SU-DHL-6 (cell line): ENCODE data around the gene EFHD1.

ENCODE experiments used
- H2AFZ ChIP-seq: fragments of 200-600 bp; sonication (generic); 2 replicates; pipeline ENCODE4 v1.6.1; 2014; ENCODE audit warnings: low read depth, mild to moderate bottlenecking, moderate library complexity, mixed read lengths, antibody characterized with exemption, low read length; ENCODE audit not compliant: severe bottlenecking
- H3F3A ChIP-seq: fragments of 200-600 bp; shearing (Covaris generic); 2 replicates; pipeline ENCODE4 v1.6.0; 2016; ENCODE audit warnings: antibody characterized with exemption, mild to moderate bottlenecking; ENCODE audit not compliant: insufficient read depth
- H3K27ac ChIP-seq: fragments of 200-600 bp; sonication (generic); 2 replicates; pipeline ENCODE4 v1.5.1; 2016; ENCODE audit warnings: low read depth, mild to moderate bottlenecking, low read length, moderate library complexity, mixed read lengths
- H3K27me3 ChIP-seq: fragments of 200-600 bp; sonication (generic), shearing (Covaris generic); 2 replicates; pipeline ENCODE4 v1.6.0; 2014; ENCODE audit warnings: mild to moderate bottlenecking, low read length
- H3K36me3 ChIP-seq: fragments of 200-600 bp; sonication (generic); 2 replicates; pipeline ENCODE4 v1.6.1; 2014; ENCODE audit warnings: mild to moderate bottlenecking, low read length, mixed read lengths
- H3K4me2 ChIP-seq: fragments of 300-600, 200-600 bp; shearing (Covaris generic), sonication (generic); 2 replicates; pipeline ENCODE4 v1.6.0; 2014; ENCODE audit warnings: low read length, low read depth, mild to moderate bottlenecking; ENCODE audit not compliant: poor library complexity, severe bottlenecking
- H3K4me3 ChIP-seq: fragments of 200-600 bp; sonication (generic); 2 replicates; pipeline ENCODE4 v1.5.1; 2014; ENCODE audit warnings: antibody characterized with exemption, low read length, mild to moderate bottlenecking, mixed read lengths; ENCODE audit not compliant: insufficient read depth, poor library complexity, severe bottlenecking
- H3K79me2 ChIP-seq: fragments of 200-600 bp; sonication (generic); 2 replicates; pipeline ENCODE4 v1.6.1; 2014; ENCODE audit warnings: mild to moderate bottlenecking, low read length, moderate library complexity; ENCODE audit not compliant: insufficient read depth
- H3K9ac ChIP-seq: fragments of 200-600 bp; sonication (generic); 2 replicates; pipeline ENCODE4 v1.7.0; 2014; ENCODE audit warnings: mild to moderate bottlenecking, low read length
- H3K9me2 ChIP-seq: fragments of 200-600 bp; sonication (generic); replicated peaks from 2 replicates; pipeline ENCODE4 v1.6.1; 2014; ENCODE audit warnings: low read length; ENCODE audit not compliant: insufficient read depth
- H3K9me3 ChIP-seq: fragments of 200-600 bp; sonication (generic); 2 replicates; pipeline ENCODE4 v1.6.1; 2014; ENCODE audit warnings: low read length, mixed read lengths; ENCODE audit not compliant: insufficient read depth
- H4K20me1 ChIP-seq: fragments of 200-600 bp; sonication (generic); 2 replicates; pipeline ENCODE4 v1.6.1; 2014; ENCODE audit warnings: low read depth, mild to moderate bottlenecking, antibody characterized with exemption, low read length, moderate library complexity, mixed read lengths
- CTCF ChIP-seq: fragments of 200-600 bp; sonication (generic); IDR thresholded peaks from one replicate; pipeline ENCODE4 v1.5.1; 2017; ENCODE audit warnings: antibody characterized with exemption, mild to moderate bottlenecking, low read length, moderate library complexity; ENCODE audit not compliant: insufficient read depth, poor library complexity, severe bottlenecking
- EZH2phosphoT487 ChIP-seq: fragments of 200-600 bp; sonication (generic), shearing (Covaris generic); conservative IDR thresholded peaks from 2 replicates; pipeline ENCODE4 v1.6.1; 2018; ENCODE audit warnings: mild to moderate bottlenecking, antibody characterized with exemption, low read length, moderate library complexity, mixed read lengths

The EFHD1 gene

GRCh38 chr2:232626584-232626983, 6.8 kb upstream of the EFHD1 start:
- Histone ChIP-seq H2AFZ (no peak overlapping the region), H3K4me2 (no peak overlapping the region), H3K9me3 (no peaks in the 10 kb centered on the region), H4K20me1 (no peaks in the 10 kb centered on the region), H3K79me2 (no peaks in the 10 kb centered on the region), H3K36me3 (no peaks in the 10 kb centered on the region), H3K9ac (no peak overlapping the region), H3K9me2 (no peaks in the 10 kb centered on the region), H3K4me3 (no peak overlapping the region), H3K27me3 (no peaks in the 10 kb centered on the region), H3F3A (no peaks in the 10 kb centered on the region), H3K27ac (no peak overlapping the region)
- no peak for TF ChIP-seq CTCF
- no peak for TF ChIP-seq EZH2phosphoT487

GRCh38 chr2:232628466-232629128, 4.8 kb upstream of the EFHD1 start:
- TF ChIP-seq EZH2phosphoT487, result no peak
- TF ChIP-seq CTCF, result no peak
- Histone ChIP-seq H3K27ac (no peak overlapping the region), H3K9me2 (no peaks in the 10 kb centered on the region), H3K4me2 (no peak overlapping the region), H3K9ac (no peak overlapping the region), H3K27me3 (no peaks in the 10 kb centered on the region), H3K36me3 (no peaks in the 10 kb centered on the region), H4K20me1 (no peaks in the 10 kb centered on the region), H3K79me2 (no peaks in the 10 kb centered on the region), H3K4me3 (no peak overlapping the region), H3K9me3 (no peaks in the 10 kb centered on the region), H3F3A (no peaks in the 10 kb centered on the region), H2AFZ (no peak overlapping the region)

GRCh38 chr2:232629129-232629475, 4.3 kb upstream of the EFHD1 start:
- Histone ChIP-seq H3K27me3 (no peaks in the 10 kb centered on the region), H3K36me3 (no peaks in the 10 kb centered on the region), H4K20me1 (no peaks in the 10 kb centered on the region), H3K9me3 (no peaks in the 10 kb centered on the region), H3K9ac (no peak overlapping the region), H2AFZ (no peak overlapping the region), H3K4me3 (no peak overlapping the region), H3K9me2 (no peaks in the 10 kb centered on the region), H3F3A (no peaks in the 10 kb centered on the region), H3K4me2 (no peak overlapping the region), H3K79me2 (no peaks in the 10 kb centered on the region), H3K27ac (no peak overlapping the region)
- TF ChIP-seq CTCF, result no peak
- no peak for TF ChIP-seq EZH2phosphoT487
